NCI-H1092 (cell line): ENCODE data around the gene CYSRT1.

Experiments
- DNase-seq: peaks from one replicate; lab custom pipeline; 2025; lab: John Stamatoyannopoulos, UW

Gene CYSRT1

DNA sequence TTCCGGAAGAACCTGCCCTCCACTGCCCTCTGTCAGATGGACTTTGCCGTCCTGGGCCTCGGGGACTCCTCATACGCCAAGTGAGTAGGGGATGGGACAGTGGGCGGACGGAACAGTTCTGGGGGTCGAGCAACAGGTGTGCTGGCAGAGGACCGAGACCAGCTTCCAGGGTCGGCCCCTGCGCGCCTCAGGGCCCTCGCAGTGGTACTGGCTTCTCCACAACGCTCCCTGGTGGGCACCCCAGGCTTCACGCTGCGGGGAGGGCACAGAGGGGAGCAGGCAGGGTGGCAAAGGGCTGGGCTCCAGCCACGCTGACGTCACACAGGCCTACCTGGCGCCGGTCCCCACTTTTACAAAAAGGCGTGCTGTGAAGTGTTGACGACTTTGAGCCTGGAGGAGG, 12.5 kb upstream of the CYSRT1 start:
- no peak for DNase-seq

DNA sequence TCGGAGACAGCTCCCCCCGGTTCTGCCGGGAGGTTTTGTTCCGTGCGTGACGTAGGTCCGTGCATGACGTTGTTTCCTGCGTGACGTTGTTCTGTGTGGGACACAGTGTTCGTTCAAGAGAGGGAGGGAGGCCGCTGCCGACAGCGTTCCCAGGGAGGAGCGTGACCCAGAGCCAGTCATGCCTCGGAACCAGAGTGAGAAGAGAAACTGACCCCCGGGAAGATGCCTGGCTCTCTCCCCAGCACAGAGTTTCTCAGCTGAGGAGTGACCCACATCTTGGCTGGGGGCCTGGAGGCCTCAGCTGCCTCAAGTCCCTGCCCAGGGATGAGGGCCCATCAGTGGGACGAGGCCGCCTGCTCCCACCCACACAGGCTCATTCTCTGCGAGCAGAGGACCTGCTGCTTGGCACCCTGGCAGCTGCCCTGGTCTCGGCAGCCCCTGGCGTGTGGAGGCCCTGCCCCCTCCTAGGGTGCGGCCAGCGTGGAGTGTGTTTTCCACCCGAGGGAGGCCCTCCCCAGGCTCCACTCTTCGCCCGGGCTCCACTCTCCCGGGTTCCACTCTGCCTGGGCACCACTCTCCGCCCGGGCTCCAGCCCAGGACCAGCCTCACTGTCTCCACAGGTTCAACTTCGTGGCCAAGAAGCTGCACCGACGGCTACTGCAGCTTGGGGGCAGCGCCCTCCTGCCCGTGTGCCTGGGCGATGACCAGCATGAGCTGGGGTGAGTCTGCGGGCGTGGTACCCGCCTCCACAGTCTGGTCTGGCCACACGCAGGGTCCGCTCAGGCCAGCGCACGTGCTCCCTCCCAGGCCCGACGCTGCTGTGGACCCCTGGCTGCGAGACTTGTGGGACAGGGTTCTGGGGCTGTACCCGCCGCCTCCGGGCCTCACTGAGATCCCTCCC, 11.6 kb upstream of the CYSRT1 start:
- DNase-seq: no peak

GRCh38 chr9:137214620-137215019, 10.4 kb upstream of the CYSRT1 start:
- no peak for DNase-seq

- no peak for DNase-seq
Observed at GRCh38 chr9:137215196-137215986, 9.6 kb upstream of the CYSRT1 start.

DNA sequence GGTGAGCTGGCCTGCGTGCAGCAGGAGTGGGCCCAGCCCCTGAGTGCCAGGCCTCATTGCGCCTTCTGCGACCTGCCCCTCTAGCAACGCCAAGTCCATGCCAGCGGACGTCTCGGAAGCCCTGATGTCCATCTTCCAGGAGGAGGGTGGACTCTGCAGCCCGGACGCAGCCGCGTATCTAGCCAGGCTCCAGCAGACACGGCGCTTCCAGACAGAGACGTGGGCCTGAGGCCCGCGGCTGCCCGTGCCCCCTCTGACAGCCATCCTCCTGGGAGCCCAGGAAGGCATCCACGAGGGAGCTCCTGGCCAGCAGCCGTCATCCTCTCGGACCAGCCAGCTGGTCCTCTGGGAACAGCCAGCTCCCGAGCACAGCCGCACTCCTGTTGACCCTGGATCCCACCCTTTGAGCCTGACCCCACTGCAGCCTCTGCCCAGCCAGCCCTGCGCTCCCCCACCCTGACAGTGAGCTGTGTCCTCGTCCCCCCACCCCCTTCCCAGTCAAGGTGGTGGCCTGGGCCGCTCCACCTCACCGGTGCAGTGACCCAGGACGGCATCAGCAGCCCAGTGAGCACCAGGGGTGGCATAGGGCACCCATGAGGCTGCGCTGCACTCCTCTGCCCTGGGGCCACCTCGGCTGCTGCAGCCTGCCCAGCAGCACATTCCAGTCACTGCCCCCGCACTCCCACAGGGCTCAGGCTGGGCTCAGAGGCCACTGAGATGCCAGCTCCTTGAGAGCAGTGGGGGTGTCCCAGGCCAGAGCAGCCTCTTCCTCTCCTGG, 8.6 kb upstream of the CYSRT1 start:
- no peak for DNase-seq

DNA sequence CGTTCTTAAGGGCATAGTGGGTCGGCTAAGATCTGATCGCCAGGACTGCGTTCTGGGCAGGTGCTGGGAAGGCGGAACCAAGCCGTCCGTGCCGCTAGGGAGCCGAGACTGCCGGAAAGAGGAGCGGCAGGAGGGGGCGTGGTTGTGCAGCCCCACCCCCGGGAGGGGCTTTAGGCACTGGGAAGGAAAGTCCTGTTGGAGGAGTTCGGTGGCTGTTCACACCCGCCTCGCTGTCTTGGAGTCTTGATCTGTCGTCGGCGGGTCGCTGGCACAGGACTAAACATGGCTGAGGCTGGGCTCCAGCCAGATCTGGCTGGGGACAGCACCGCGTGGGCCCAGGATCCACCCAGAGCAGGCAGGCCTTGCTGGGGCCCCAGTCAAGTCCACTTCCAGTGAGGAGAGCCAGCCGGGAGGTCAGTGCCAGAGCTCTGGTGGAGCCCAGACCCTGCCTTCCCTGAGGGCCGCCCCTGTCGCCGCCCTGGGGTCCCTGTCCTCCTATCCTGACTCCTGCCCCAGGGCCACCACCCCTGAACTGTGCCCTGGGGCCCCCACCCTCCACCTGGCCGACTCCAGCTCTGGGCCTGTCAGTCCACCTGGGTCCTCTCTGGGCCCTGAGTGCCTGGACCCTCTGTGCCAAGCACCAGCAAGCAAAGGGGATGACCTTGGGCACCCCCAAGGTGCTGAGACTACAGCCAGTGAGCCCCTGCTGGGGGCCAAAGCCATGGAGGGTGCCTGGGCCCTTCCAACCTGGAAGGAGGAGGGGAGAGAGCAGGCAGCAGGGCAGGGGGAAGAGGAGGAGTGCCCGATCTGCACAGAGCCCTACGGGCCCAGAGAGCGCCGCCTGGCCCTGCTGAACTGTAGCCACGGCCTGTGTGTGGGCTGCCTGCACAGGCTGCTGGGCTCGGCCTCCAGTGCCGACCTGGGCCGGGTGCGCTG, 7.4 kb upstream of the CYSRT1 start:
- DNase-seq: no peak

DNA sequence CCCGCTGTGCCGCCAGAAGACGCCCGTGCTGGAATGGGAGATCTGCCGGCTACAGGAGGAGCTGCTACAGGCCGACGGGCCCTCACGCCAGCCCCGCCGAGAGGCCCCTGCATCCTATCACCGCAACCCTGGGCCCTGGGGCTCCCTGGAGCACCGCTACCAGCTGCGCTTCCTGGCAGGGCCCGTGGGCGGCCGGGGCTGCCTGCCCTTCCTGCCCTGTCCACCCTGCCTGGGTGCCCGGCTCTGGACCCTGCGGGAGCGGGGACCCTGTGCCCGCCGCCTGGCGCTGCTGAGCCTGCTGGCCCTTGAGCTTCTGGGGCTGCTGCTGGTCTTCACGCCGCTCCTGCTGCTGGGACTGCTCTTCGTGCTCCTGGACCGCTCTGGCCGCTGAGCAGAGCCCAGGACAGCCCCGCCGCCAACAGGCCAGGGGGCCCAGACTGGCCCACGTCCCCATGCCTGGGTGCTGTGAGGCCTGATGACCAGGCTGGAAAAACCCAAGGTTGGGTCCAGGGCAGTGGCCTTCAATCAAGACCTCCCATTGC, 6.7 kb upstream of the CYSRT1 start:
- DNase-seq: no peak

DNA sequence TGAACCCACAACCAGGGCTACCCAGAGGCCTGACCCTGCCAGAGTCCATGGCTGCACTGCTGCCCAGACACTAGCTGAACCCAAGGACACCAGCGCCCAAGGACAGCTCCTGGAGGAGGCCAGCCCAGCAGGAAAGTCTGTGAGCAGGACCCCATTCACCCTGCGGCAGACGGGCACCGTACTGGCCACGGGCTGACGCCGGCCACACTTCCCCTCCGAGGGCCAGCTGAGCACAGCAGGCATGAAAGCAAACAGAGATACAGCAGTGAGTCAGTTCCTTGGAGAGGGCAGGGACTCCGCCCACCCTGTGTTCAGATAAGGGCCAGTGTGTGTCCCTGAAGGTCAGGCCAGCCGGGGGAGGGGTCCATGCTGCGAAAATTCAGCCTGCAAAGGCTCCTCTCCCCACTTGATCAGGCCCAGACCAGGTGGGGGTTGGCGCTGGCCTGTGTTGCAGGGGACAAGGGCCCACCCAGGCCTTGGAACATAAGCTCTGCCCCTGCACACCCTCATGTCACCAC, 6.2 kb upstream of the CYSRT1 start:
- DNase-seq: no peak

GRCh38 chr9:137219757-137220316, 5.1 kb upstream of the CYSRT1 start:
- no peak for DNase-seq

DNA sequence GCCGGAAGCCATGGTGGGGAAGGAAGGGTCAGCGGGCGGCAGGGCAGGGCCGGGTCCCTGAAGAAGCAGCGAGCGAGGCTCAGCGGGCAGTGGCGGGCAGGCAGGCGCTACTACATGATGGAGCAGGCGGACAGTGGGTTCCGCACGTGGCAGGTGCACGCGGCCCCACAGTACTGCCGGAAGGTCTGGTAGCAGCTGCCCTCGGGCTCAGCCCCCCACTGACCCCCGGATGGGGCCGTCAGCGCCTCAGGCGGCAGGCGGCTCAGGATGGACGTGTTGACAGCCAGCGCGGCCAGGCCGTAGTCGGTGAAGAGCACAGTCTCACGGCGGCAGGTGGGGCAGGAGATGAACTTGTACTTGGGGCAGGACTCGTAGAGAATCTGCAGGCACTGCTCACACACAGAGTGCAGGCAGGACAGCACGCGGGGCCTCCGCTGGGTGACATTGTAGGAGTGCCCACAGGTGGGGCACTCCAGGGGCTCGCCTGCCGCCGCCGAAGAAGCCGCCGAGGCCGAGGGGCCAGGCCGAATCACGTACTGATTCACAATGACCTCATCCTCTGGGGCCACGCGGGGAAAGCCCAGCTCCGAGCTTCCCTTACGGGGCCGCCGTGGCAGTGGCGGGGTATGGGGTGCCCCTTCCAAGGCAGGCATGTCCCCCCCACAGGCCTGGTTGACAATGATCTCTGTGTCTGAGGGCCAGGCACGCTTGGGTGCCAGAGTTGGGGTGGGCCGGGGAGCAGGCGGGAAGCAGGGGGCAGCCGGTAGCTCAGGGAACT, 4.5 kb upstream of the CYSRT1 start:
- DNase-seq: no peak

GRCh38 chr9:137221095-137221505, 3.9 kb upstream of the CYSRT1 start:
- DNase-seq: no peak

- no peak for DNase-seq
Observed at GRCh38 chr9:137221506-137222111, 3.4 kb upstream of the CYSRT1 start.

DNA sequence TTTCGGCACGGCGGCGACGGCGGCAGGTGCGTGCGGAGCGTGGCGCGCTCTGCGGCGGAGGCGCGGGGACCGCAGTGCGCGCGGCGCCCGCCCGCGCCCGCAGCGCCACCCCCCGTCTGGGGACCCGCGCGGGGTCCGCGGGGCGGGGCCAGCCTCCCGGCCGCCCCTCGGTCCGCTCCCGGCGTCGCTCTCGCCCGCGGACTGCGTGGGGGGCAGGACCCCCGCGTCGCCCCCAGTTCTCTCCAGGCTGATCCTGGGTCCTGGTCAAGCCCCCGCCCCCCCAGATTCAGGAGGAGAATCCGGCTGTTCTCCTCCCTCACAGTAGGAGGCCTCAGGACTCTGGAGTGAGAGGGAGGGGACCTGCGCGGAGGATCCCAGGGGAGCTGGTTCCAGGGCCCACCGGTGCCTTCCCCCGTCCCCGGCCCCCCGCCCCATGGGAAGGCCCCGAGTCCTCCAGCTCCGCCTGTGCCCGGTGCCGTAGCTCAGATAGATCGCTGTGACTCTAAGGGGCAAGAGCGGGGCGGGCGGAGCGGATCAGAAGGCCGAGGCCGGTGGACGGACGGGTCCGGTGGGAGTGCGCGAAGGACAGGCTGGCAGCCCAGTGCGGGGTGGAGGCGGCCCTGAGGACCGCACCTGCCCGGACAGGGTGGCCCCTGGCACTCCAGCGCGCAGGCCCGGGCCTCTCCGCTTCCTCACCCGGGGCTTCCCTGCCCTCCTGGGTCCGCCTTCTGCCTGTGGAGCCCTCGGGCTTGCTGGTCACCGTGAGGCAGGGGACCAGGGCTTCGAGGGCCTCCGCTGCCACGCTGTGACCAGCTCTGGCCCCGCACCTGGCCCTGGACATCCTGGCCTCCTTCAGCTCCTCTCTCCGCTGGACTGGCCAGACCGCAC, 2.5 kb upstream of the CYSRT1 start, which contains the start of gene RNF208:
Gene RNF208, minus strand, starts transcription at position 51 of the 888 bp plus-strand sequence. CDS start 1,028 bp downstream, outside the sequence.
- no peak for DNase-seq

- peak; percentile 98 for DNase-seq
Observed at GRCh38 chr9:137223078-137223970, 1.6 kb upstream of the CYSRT1 start.

- no peak for DNase-seq
Observed at GRCh38 chr9:137225699-137226331, 841 bp downstream of the CYSRT1 start.

GRCh38 chr9:137226338-137227053, 1.5 kb downstream of the CYSRT1 start:
- no peak for DNase-seq
